Testis (tissue), 2 donors: ENCODE data around the gene MPPED1.

Experiments
- CTCF ChIP-seq, 3 experiments: fragments of 450-650 bp in 2 of 3; fragments of 200-600 bp in 1 of 3; sonication (generic) in 1 of 3; IDR thresholded peaks; one replicate each; pipeline ENCODE4 v1.5.1; 2016 to 2019; ENCODE audit warnings: antibody characterized with exemption in 3 of 3, mild to moderate bottlenecking in 2 of 3, moderate library complexity in 1 of 3
- POLR2A ChIP-seq: fragments of 450-650 bp; IDR thresholded peaks from one replicate; pipeline ENCODE4 v1.6.1; 2017; ENCODE audit warnings: antibody characterized with exemption, mild to moderate bottlenecking, moderate library complexity

GRCh38 chr22:43537019-43537585, 125.3 kb downstream of the MPPED1 start:
- no peak for TF ChIP-seq CTCF (IDR thresholded peaks at IDR 0.05)
- TF ChIP-seq POLR2A, result no peak
